NCI-H2227 (cell line): ENCODE measurements around the gene ANKRD27.
A peak's percentile ranks its signal among the peaks of the same experiment; 100 is the strongest.

Experiments
- DNase-seq: peaks from one replicate; lab custom pipeline; 2025; ENCODE audit not compliant: unreplicated experiment; lab: John Stamatoyannopoulos, UW

Gene ANKRD27

GRCh38 chr19:32563761-32564160, 111.2 kb downstream of the ANKRD27 start:
- no peak for DNase-seq

GRCh38 chr19:32558607-32559228, 116.3 kb downstream of the ANKRD27 start:
- peak; percentile 68 for DNase-seq

GRCh38 chr19:32555786-32556185, 119.2 kb downstream of the ANKRD27 start:
- DNase-seq = no peak

- DNase-seq = no peak
Measured at GRCh38 chr19:32550666-32551065, 124.3 kb downstream of the ANKRD27 start.
